Neural progenitor cell (in vitro differentiated cells): Measurements from ENCODE around the gene RPL34. TPM values are rescaled to one million over a fixed set of nuclear protein-coding genes. Genes with fewer than 3 reads are reported as not detected.

Experiments
- DNase-seq: peaks from one replicate; pipeline ENCODE4 v3.0.0-alpha.2; 2016; ENCODE audit warnings: low spot score
- H2AFZ ChIP-seq: fragments of 200-600 bp; sonication (generic); replicated peaks from 2 replicates; pipeline ENCODE4 v1.6.1; 2016; ENCODE audit warnings: antibody characterized with exemption
- H3F3A ChIP-seq: fragments of 200-600 bp; sonication (generic); 2 replicates; pipeline ENCODE4 v1.6.1; 2016; ENCODE audit warnings: antibody characterized with exemption, low read depth
- H3K27ac ChIP-seq: fragments of 200-600 bp; sonication (generic); 2 replicates; pipeline ENCODE4 v1.5.1; 2016; ENCODE audit warnings: mild to moderate bottlenecking
- H3K27me3 ChIP-seq: fragments of 200-600 bp; sonication (generic); 2 replicates; pipeline ENCODE4 v1.6.1; 2016; ENCODE audit warnings: mild to moderate bottlenecking, moderate library complexity
- H3K36me3 ChIP-seq: fragments of 200-600 bp; sonication (generic); 2 replicates; pipeline ENCODE4 v1.5.1; 2016
- H3K4me1 ChIP-seq: fragments of 200-600 bp; sonication (generic); 2 replicates; pipeline ENCODE4 v1.6.1; 2016; ENCODE audit warnings: mixed run types
- H3K4me2 ChIP-seq: fragments of 200-600 bp; sonication (generic); 2 replicates; pipeline ENCODE4 v1.6.1; 2016
- H3K4me3 ChIP-seq: fragments of 200-600 bp; sonication (generic); 2 replicates; pipeline ENCODE4 v1.5.1; 2016
- H3K79me2 ChIP-seq: fragments of 200-600 bp; sonication (generic); 2 replicates; pipeline ENCODE4 v1.6.1; 2016; ENCODE audit warnings: low read depth
- H3K9ac ChIP-seq: fragments of 200-600 bp; sonication (generic); 2 replicates; pipeline ENCODE4 v1.6.1; 2016
- H3K9me3 ChIP-seq: fragments of 200-600 bp; sonication (generic); 2 replicates; pipeline ENCODE4 v1.5.1; 2016; ENCODE audit warnings: low read depth
- H4K20me1 ChIP-seq: fragments of 200-600 bp; sonication (generic); 2 replicates; pipeline ENCODE4 v1.6.1; 2016; ENCODE audit warnings: low read depth
- H3K27ac Mint-ChIP-seq: 3 replicates; pipeline ENCODE4 v1.8.0; 2021; ENCODE audit warnings: mixed read lengths
- H3K27me3 Mint-ChIP-seq: 2 replicates; pipeline ENCODE4 v1.8.0; 2022; ENCODE audit warnings: low read depth, mild to moderate bottlenecking, inconsistent platforms, moderate library complexity, mixed read lengths; ENCODE audit not compliant: insufficient read depth
- H3K36me3 Mint-ChIP-seq: 3 replicates; pipeline ENCODE4 v1.8.0; 2021; ENCODE audit warnings: mixed read lengths
- H3K4me1 Mint-ChIP-seq: 3 replicates; pipeline ENCODE4 v1.8.0; 2021; ENCODE audit warnings: mixed read lengths
- H3K4me3 Mint-ChIP-seq: 3 replicates; pipeline ENCODE4 v1.8.0; 2021; ENCODE audit warnings: mild to moderate bottlenecking, moderate library complexity, mixed read lengths
- H3K9me3 Mint-ChIP-seq: 3 replicates; pipeline ENCODE4 v1.8.0; 2020; ENCODE audit warnings: mixed read lengths
- CTCF ChIP-seq: fragments of 200-600 bp; sonication (generic); IDR thresholded peaks from 2 replicates; pipeline ENCODE4 v1.5.1; 2017; ENCODE audit warnings: antibody characterized with exemption, mild to moderate bottlenecking
- EZH2 ChIP-seq: fragments of 200-600 bp; sonication (generic); IDR thresholded peaks from 2 replicates; pipeline ENCODE4 v1.6.1; 2017; ENCODE audit warnings: antibody characterized with exemption, mild to moderate bottlenecking, moderate library complexity
- EZH2phosphoT487 ChIP-seq: fragments of 200-600 bp; sonication (generic); IDR thresholded peaks from 2 replicates; pipeline ENCODE4 v1.6.1; 2017; ENCODE audit warnings: antibody characterized with exemption
- total RNA-seq: library from RNA; depleted of rRNA; stranded (reverse); fragments of >200 nt; gene quantifications from 2 replicates; pipeline ENCODE4 v1.2.3, GENCODE V29; 2015; ENCODE audit warnings: low replicate concordance

The RPL34 gene
- total RNA-seq, 1 donor from 2014 or later, result 2,510 TPM

DNA sequence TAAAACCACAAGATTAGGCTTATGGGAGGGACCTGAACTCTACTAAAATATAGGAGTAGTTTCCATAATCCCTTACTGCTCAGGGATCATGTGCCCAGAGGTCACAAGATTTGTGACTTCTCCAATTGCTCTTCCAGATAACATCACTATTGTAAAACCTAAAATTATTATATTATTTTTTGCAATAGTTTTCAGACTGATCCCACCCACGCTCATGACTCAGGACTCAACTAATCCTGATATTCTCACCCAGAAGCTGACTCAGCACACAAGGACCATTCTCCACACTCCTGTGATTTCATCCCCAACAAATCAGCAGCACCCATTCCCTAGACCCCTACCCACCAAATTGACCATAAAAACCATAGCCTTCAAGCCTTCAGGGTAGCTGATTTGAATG lies 24.0 kb upstream of the RPL34 start:
- Histone ChIP-seq H4K20me1 (no peaks in the 10 kb centered on the region), H3K79me2 (no peaks in the 10 kb centered on the region), H3K4me1 (no peaks in the 10 kb centered on the region), H3K27ac (no peak overlapping the region), H3K4me3 (no peak overlapping the region), H3F3A (no peaks in the 10 kb centered on the region), H3K9ac (no peak overlapping the region), H2AFZ (no peak overlapping the region), H3K4me2 (no peak overlapping the region), H3K36me3 (no peaks in the 10 kb centered on the region), H3K27me3 (no peaks in the 10 kb centered on the region), H3K9me3 (no peaks in the 10 kb centered on the region)
- peaks cover 2% of the 10 kb centered on the region for H3K27me3 Mint-ChIP-seq
- TF ChIP-seq EZH2phosphoT487 (no peak), CTCF (no peak), EZH2 (no peak)
- no peaks in the 10 kb centered on the region for H3K4me1 Mint-ChIP-seq
- no peak for DNase-seq
- peaks cover 4% of the 10 kb centered on the region for H3K36me3 Mint-ChIP-seq
- no peak overlapping the region for H3K27ac Mint-ChIP-seq
- H3K4me3 Mint-ChIP-seq, result no peak overlapping the region
- peaks cover 2% of the 10 kb centered on the region for H3K9me3 Mint-ChIP-seq

DNA sequence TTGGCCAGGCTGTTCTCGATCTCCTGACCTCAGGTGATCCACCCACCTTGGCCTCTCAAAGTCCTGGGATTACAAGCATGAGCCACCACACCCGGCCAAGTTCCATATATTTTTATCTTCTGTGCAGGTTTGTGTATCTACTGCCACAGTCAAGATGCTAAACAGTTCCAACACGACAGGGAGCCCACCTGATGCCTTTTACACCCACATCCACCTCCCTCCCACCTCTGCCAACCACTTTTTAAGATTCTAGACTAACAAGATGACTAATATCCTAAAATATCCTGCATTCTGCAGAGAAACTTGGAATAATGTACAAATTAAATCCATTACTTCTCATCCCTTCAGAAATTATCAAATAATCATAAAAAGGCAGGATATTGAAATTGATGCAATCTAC lies 19.3 kb upstream of the RPL34 start:
- peaks cover under 1% of the 10 kb centered on the region for H3K36me3 Mint-ChIP-seq
- Histone ChIP-seq H3K9ac (no peak overlapping the region), H4K20me1 (no peaks in the 10 kb centered on the region), H3K79me2 (no peaks in the 10 kb centered on the region), H3K27me3 (no peaks in the 10 kb centered on the region), H3K4me1 (no peaks in the 10 kb centered on the region), H3K9me3 (no peaks in the 10 kb centered on the region), H3F3A (no peaks in the 10 kb centered on the region), H2AFZ (no peak overlapping the region), H3K4me2 (no peak overlapping the region), H3K4me3 (no peak overlapping the region), H3K27ac (no peak overlapping the region), H3K36me3 (no peaks in the 10 kb centered on the region)
- no peaks in the 10 kb centered on the region for H3K4me1 Mint-ChIP-seq
- H3K4me3 Mint-ChIP-seq, result no peak overlapping the region
- DNase-seq, result no peak
- H3K27ac Mint-ChIP-seq, result no peak overlapping the region
- H3K27me3 Mint-ChIP-seq, result no peaks in the 10 kb centered on the region
- no peak for TF ChIP-seq CTCF
- TF ChIP-seq EZH2, result no peak
- TF ChIP-seq EZH2phosphoT487, result no peak
- peaks cover 3% of the 10 kb centered on the region for H3K9me3 Mint-ChIP-seq

DNA sequence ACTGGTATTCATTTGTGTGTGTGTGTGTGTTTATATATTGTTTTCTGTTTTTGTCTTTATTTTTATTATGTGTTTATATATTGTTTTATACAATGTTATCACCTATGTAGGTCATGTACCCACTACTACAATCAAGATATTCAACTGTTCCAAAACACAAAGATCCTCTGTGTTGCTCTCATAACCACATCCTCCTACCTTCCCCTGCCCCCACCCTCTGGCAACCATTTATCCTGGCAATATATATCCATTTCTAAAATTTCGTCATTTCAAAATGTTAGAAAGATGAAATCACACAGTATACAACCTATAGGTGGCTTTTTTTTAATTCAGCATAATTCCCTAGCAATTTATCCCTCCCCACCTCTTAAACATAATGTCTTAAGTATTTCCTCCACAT lies 18.8 kb upstream of the RPL34 start:
- no peaks in the 10 kb centered on the region for H3K9me3 ChIP-seq
- H3K36me3 Mint-ChIP-seq, result peaks cover 2% of the 10 kb centered on the region
- H4K20me1 ChIP-seq, result no peaks in the 10 kb centered on the region
- H3K27ac ChIP-seq, result no peak overlapping the region
- no peak overlapping the region for H3K9ac ChIP-seq
- no peaks in the 10 kb centered on the region for H3K4me1 Mint-ChIP-seq
- no peak overlapping the region for H3K27ac Mint-ChIP-seq
- no peak for DNase-seq
- H3K4me3 Mint-ChIP-seq, result no peak overlapping the region
- H3K9me3 Mint-ChIP-seq, result peaks cover 4% of the 10 kb centered on the region
- TF ChIP-seq EZH2phosphoT487 (no peak), EZH2 (no peak), CTCF (no peak)
- H2AFZ ChIP-seq, result no peak overlapping the region
- no peaks in the 10 kb centered on the region for H3F3A ChIP-seq
- H3K79me2 ChIP-seq, result no peaks in the 10 kb centered on the region
- H3K27me3 Mint-ChIP-seq, result no peaks in the 10 kb centered on the region
- H3K36me3 ChIP-seq, result no peaks in the 10 kb centered on the region
- no peaks in the 10 kb centered on the region for H3K4me1 ChIP-seq
- H3K4me2 ChIP-seq, result no peak overlapping the region
- no peaks in the 10 kb centered on the region for H3K27me3 ChIP-seq
- no peak overlapping the region for H3K4me3 ChIP-seq
